Fibroblast of peridontal ligament (primary cell): Measurements from ENCODE around the gene RNF187.

Experiments
- DNase-seq: peaks from one replicate; pipeline ENCODE4 v3.0.0-alpha.2; 2010; ENCODE audit errors: extremely low read depth

Gene RNF187

GRCh38 chr1:228510101-228510802, 23.1 kb downstream of the RNF187 start:
- DNase-seq: no peak

GRCh38 chr1:228510803-228511413, 23.7 kb downstream of the RNF187 start:
- no peak for DNase-seq

GRCh38 chr1:228511546-228512445, 24.6 kb downstream of the RNF187 start:
- no peak for DNase-seq

- no peak for DNase-seq
Measured at GRCh38 chr1:228512781-228513198, 25.6 kb downstream of the RNF187 start.

GRCh38 chr1:228513236-228513900, 26.2 kb downstream of the RNF187 start:
- no peak for DNase-seq

- DNase-seq: no peak
Measured at GRCh38 chr1:228514421-228514820, 27.2 kb downstream of the RNF187 start.

GRCh38 chr1:228515200-228515834, 28.1 kb downstream of the RNF187 start:
- DNase-seq: peak; percentile 74

GRCh38 chr1:228517655-228518054, 30.5 kb downstream of the RNF187 start:
- DNase-seq: no peak

- DNase-seq: no peak
Measured at GRCh38 chr1:228527596-228527995, 40.4 kb downstream of the RNF187 start.

GRCh38 chr1:228528612-228529011, 41.4 kb downstream of the RNF187 start:
- no peak for DNase-seq

GRCh38 chr1:228530086-228530758, 43.0 kb downstream of the RNF187 start:
- no peak for DNase-seq

GRCh38 chr1:228530951-228531731, 44.0 kb downstream of the RNF187 start:
- DNase-seq: no peak

- DNase-seq: no peak
Measured at GRCh38 chr1:228538831-228539230, 51.6 kb downstream of the RNF187 start.

GRCh38 chr1:228540161-228540917, 53.2 kb downstream of the RNF187 start:
- DNase-seq: no peak

GRCh38 chr1:228541725-228542124, 54.5 kb downstream of the RNF187 start:
- no peak for DNase-seq

GRCh38 chr1:228542376-228542775, 55.2 kb downstream of the RNF187 start:
- no peak for DNase-seq

GRCh38 chr1:228542981-228543380, 55.8 kb downstream of the RNF187 start:
- DNase-seq: no peak

- no peak for DNase-seq
Measured at GRCh38 chr1:228543396-228543795, 56.2 kb downstream of the RNF187 start.
